Bronchial epithelial cell (primary cell): ENCODE measurements around the gene TPGS1. TPM values are rescaled to one million over a fixed set of nuclear protein-coding genes. Genes with fewer than 3 reads are reported as not detected.

Source experiments
- DNase-seq: peaks from one replicate; pipeline ENCODE4 v3.0.0-alpha.2; 2010; ENCODE audit warnings: low read depth
- FAIRE-seq: peaks from 2 replicates; lab custom pipeline; 2011; peaks lifted over from hg19 to GRCh38; lab: Jason Lieb, UNC
- H3K27me3 ChIP-seq: 2 replicates; pipeline ENCODE4 v1.5.1; 2011; ENCODE audit warnings: low read length; ENCODE audit not compliant: control insufficient read depth, insufficient read depth
- H3K36me3 ChIP-seq: 2 replicates; pipeline ENCODE4 v1.5.1; 2011; ENCODE audit warnings: low read length; ENCODE audit not compliant: control insufficient read depth, insufficient read depth
- H3K4me3 ChIP-seq: 2 replicates; pipeline ENCODE4 v1.5.1; 2011; ENCODE audit warnings: mild to moderate bottlenecking, low read depth, low read length, control low read depth
- total RNA-seq: library from RNA; depleted of rRNA; stranded (reverse); fragments of >200 nt; gene quantifications from 2 replicates; pipeline ENCODE4 v1.2.1, GENCODE V29; 2014
- TF ChIP-seq, protein P1 (sequence below): IDR thresholded peaks from 2 replicates; pipeline ENCODE4 v1.5.1; 2011; ENCODE audit warnings: mild to moderate bottlenecking, moderate library complexity, low read length, control low read depth, inconsistent platforms; ENCODE audit not compliant: insufficient read depth, severe bottlenecking

TPGS1 gene
- total RNA-seq, 1 donor from 2014 or later: 23.2 TPM

DNA sequence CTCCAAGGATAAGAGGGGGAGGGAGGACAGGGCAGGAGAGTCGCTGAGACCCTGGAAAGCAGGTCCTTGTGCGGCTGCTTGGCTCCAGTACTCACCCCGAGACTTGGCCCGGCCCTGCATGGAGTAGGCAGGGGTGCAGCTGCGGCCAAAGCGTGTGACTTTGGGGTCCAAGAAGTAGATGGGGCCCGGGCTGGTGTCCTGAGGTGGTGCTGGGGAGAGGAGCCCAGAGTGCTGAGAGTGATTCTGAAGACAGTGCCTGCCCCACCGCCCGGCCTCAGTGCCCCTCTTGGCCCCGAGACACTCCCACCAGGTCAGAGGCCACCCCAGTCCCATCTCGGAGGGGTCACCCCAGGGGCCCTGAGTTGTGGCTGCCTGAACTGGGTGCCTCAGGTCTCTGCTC, 39.7 kb upstream of the TPGS1 start:
- no peak for DNase-seq
- no peak overlapping the region for H3K4me3 ChIP-seq
- TF ChIP-seq, protein P1, sequence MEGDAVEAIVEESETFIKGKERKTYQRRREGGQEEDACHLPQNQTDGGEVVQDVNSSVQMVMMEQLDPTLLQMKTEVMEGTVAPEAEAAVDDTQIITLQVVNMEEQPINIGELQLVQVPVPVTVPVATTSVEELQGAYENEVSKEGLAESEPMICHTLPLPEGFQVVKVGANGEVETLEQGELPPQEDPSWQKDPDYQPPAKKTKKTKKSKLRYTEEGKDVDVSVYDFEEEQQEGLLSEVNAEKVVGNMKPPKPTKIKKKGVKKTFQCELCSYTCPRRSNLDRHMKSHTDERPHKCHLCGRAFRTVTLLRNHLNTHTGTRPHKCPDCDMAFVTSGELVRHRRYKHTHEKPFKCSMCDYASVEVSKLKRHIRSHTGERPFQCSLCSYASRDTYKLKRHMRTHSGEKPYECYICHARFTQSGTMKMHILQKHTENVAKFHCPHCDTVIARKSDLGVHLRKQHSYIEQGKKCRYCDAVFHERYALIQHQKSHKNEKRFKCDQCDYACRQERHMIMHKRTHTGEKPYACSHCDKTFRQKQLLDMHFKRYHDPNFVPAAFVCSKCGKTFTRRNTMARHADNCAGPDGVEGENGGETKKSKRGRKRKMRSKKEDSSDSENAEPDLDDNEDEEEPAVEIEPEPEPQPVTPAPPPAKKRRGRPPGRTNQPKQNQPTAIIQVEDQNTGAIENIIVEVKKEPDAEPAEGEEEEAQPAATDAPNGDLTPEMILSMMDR: no peak
- H3K27me3 ChIP-seq: peaks cover under 1% of the 10 kb centered on the region
- no peaks in the 10 kb centered on the region for H3K36me3 ChIP-seq
- no peak for FAIRE-seq

DNA sequence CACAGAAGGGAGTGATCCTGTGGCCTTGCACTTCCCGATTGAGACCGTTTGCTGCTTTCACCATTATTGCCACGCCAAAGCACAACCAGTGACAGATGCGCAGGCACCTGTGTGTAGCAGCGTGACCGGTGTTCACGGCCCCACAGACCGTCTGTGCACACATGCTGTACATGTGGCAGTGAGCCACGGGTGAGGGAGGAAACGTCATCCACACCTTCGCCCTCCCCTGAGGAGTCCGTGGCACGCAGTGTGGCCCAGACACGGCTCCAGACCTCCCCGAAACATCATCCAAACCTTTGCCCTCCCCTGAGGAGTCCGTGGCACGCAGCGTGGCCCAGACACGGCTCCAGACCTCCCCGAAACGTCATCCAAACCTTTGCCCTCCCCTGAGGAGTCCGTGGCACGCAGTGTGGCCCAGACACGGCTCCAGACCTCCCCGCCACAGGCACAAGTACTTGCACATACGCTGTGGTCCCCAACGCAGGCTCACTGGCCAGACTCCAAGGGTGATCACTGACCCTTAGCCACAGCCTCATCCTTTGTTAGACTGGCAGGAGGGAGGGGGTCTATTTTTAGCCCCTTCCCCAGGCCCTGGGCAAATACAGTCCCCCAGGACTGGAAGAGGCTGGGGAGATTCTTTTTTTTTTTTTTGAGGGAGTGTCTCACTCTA, 38.6 kb upstream of the TPGS1 start:
- no peaks in the 10 kb centered on the region for H3K36me3 ChIP-seq
- FAIRE-seq (no peak), DNase-seq (no peak)
- H3K4me3 ChIP-seq: no peak overlapping the region
- H3K27me3 ChIP-seq: no peaks in the 10 kb centered on the region
- TF ChIP-seq, protein P1: no peak

DNA sequence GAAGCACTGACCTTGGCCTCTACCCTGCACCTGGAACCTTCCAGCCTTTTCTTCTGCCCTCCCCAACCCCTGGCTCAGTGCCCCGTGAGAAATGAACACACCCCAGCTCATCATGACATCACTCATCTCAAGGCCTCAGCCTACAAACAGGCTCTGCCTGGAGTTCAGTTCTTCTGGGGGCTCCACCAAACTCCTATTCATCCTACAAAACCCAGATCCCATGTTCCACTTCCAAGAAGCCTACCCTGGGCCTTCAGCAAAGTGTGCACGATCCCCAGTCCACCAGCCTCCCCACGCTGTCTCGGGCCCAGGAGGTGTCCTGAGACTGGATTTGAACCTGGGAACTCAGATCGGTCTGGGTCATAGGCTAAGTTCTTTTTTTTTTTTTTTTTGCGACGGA, 37.5 kb upstream of the TPGS1 start:
- H3K27me3 ChIP-seq: no peaks in the 10 kb centered on the region
- TF ChIP-seq, protein P1: no peak
- FAIRE-seq (no peak), DNase-seq (no peak)
- H3K36me3 ChIP-seq: no peaks in the 10 kb centered on the region
- no peak overlapping the region for H3K4me3 ChIP-seq

DNA sequence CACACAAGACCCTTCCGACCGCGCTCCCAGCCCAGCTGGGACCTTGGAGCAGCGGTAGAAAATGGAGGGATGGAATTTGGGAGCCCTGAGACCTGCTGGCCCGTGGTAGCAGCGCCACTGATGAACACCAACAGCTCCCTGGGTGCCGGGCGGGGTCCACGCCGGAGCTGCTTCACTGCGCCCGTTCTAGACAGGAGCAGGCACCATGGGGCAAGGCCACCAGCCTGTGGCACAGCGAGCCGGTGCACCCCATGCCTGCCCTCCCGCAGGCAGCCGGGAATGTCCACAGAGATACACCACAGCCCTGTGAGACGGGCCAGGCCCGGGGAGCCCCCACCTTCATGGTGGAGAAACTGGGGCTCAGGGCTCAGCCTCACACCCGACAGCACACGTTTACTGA, 36.6 kb upstream of the TPGS1 start:
- DNase-seq (no peak), FAIRE-seq (no peak)
- Histone ChIP-seq H3K4me3 (no peak overlapping the region), H3K27me3 (no peaks in the 10 kb centered on the region), H3K36me3 (no peaks in the 10 kb centered on the region)
- TF ChIP-seq, protein P1: no peak

DNA sequence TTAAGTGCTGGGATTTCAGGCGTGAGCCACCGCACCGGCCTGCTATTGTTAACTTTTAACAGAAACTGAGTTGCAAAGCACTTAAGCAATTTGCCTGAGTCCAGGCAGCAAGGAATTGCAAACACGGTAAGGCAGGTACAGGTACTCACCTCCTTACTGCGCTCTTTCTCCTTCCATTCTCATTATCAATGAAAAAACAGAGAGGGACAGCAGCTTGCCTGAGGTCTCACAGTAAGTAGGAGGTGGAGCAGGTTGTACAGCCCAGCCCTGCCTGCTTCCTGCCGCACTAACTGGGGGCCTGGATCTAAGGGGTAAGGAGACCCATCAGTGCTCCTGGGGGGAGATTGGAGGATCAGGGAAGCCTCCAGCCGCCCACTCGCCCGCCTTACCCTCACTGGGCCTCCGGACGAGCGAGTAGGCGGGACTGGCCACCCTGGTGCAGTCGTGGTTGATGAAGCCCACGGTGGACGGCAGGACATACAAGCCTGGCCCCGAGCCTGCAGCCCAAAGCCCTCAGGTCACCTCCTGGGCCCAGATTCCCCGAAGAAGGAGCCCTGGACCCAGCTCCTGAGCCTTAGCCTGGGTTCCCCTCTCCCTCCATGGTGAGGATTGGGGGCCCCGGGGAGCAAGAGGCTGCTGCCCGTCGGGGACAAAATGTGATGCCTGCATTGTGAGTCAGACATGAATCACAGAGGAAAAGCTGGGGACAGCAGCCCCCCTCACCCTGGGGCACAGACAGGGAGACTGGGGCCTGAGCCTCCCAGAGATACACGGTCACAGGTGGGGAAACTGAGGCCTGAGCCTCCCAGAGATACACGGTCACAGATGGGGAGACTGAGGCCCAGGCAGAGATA, 35.1 kb upstream of the TPGS1 start:
- Histone ChIP-seq H3K4me3 (no peak overlapping the region), H3K27me3 (no peaks in the 10 kb centered on the region), H3K36me3 (no peaks in the 10 kb centered on the region)
- TF ChIP-seq, protein P1: no peak
- FAIRE-seq (no peak), DNase-seq (no peak)
